GM21786 (cell line): ENCODE results near the gene NDFIP1.

ENCODE experiments used
- ATAC-seq: cut with Tn5 transposase; IDR thresholded peaks from one replicate; pipeline ENCODE4 v1.9.1; 2021; ENCODE audit not compliant: unreplicated experiment

Gene NDFIP1

GRCh38 chr5:142117579-142118151, 9.1 kb downstream of the NDFIP1 start:
- no peak for ATAC-seq

- no peak for ATAC-seq
These were observed 9.6 kb downstream of the NDFIP1 start for GRCh38 chr5:142118155-142118686.

- ATAC-seq, result no peak
These were observed 10.6 kb downstream of the NDFIP1 start for GRCh38 chr5:142119051-142119625.

GRCh38 chr5:142120247-142120935, 11.8 kb downstream of the NDFIP1 start:
- no peak for ATAC-seq

- ATAC-seq, result no peak
These were observed 13.5 kb downstream of the NDFIP1 start for GRCh38 chr5:142122121-142122520.

- ATAC-seq, result no peak
These were observed 16.8 kb downstream of the NDFIP1 start for GRCh38 chr5:142125378-142125777.

- ATAC-seq, result no peak
These were observed 17.4 kb downstream of the NDFIP1 start for GRCh38 chr5:142125963-142126362.

GRCh38 chr5:142128675-142129208, 20.2 kb downstream of the NDFIP1 start:
- ATAC-seq, result no peak

GRCh38 chr5:142129446-142130066, 21.0 kb downstream of the NDFIP1 start:
- no peak for ATAC-seq

GRCh38 chr5:142131394-142131793, 22.8 kb downstream of the NDFIP1 start:
- no peak for ATAC-seq

GRCh38 chr5:142132916-142133315, 24.3 kb downstream of the NDFIP1 start:
- no peak for ATAC-seq

GRCh38 chr5:142133330-142134206, 25.0 kb downstream of the NDFIP1 start:
- no peak for ATAC-seq

- no peak for ATAC-seq
These were observed 25.9 kb downstream of the NDFIP1 start for GRCh38 chr5:142134331-142135010.

- no peak for ATAC-seq
These were observed 32.9 kb downstream of the NDFIP1 start for GRCh38 chr5:142141463-142141862.

- ATAC-seq, result no peak
These were observed 35.3 kb downstream of the NDFIP1 start for GRCh38 chr5:142143878-142144277.

GRCh38 chr5:142145106-142145900, 36.7 kb downstream of the NDFIP1 start:
- peak; percentile 87 for ATAC-seq

- ATAC-seq, result no peak
These were observed 40.8 kb downstream of the NDFIP1 start for GRCh38 chr5:142149363-142149762.

GRCh38 chr5:142150431-142150830, 41.9 kb downstream of the NDFIP1 start:
- ATAC-seq, result no peak
